ENCODE data around the gene APBA1.

DNA sequence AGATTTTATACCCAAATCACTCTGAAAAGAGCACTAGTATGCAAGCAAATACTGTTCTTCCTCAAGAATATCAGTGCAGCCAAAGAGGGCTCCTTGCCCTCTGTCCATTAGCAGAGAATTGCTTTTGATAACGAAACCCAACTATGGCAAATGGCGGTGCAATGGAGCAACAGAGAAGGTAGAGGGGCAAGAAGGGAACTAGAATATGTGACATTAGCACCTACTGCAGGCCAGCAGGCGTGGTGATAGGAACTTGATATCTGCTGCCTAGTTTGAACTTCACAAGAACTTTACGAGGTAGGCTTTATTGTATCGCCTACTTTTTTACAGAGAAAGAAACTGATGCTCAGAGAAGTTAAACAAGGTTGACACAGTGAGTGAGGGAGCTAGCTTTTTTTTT, 66.1 kb downstream of the APBA1 start:
- no peak for TF ChIP-seq POLR2AphosphoS2 (IDR thresholded peaks at IDR 0.05; ENCODE audit: low read length)
- TF ChIP-seq XRCC3 (IDR thresholded peaks at IDR 0.05): no peak
